Epidermal melanocyte (primary cell): ENCODE data around the gene EBF3.

Experiments used
- DNase-seq: peaks from one replicate; pipeline ENCODE4 v3.0.0; 2011; ENCODE audit warnings: low spot score; ENCODE audit not compliant: insufficient read length

Gene EBF3

DNA sequence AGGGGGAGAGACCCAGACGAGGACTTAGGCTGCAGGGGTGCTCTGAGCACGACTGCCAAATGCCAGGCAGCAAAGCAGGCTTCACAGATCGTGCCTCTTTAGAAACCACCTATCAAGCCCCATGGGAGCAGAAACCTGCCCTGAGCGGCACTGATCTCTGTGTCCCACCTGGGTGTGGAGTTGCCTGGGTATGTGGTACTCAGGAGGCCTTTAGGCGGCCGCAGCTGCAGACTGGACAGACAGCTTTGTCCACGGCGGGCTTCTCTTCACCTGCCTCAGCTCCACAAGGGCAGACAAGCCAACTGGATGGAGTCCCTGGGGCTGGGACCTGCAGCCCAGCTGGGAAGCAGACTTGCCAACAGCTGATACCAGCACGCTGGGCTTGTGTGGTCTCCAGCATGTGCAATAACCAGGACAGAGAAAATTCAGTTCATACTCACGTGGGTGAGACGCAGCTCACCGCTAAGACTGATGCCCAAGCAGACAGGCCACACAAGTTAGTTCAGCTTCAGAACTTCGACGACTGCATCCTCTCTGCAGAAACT, 163.2 kb downstream of the EBF3 start:
- DNase-seq: no peak

DNA sequence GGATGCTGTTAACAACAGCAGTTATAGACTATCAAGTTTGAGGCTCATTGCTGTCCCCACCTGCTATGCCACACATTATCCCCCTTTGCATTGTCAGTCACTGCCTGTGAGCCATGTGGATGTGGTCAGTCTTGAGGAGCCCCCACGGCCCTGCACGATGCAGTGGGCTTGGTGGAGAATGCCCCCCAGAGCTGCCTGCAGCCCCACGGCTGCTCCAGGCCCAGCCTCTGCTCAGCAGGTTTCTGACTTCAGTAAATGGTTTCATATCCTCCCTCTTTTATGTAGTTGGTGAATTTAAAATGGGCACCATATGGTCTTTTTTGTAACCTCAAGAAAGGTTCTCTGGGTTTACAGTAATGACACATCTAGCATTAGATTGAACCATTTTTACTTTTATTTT, 164.1 kb downstream of the EBF3 start:
- DNase-seq: no peak

DNA sequence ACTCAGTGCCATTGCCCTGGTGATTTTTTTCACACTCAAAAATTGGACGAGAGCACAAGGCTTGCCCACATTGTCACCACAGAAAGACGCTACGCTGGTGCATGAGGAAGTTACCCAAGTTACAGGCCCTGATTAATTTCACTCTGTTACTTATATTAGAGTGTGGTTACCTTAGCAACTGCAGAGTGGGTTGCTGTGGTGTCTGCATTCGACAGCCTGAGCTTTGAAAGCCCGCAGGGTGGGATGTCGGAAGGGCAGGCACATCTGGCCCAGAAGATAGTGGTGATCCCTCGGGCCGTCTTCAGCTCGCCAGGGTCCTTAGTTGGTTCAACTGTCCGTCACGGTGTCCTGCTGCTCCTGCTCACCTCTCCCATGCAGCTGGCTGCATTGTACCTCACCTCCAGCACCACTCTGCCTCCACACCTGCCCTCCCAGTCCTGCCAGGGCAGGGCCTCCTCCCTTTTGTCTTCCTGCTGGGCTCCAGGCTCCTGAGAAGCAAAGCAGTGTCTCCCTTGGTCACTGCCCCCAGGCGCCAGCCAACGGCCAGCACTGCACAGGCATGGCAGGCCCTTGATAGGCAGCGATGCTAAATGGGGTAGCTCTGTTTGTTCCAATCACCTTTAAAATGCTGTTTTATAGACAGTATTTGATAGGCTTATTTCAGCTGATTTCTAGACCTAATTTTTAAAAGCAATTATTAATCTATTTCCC, 167.2 kb downstream of the EBF3 start:
- no peak for DNase-seq

DNA sequence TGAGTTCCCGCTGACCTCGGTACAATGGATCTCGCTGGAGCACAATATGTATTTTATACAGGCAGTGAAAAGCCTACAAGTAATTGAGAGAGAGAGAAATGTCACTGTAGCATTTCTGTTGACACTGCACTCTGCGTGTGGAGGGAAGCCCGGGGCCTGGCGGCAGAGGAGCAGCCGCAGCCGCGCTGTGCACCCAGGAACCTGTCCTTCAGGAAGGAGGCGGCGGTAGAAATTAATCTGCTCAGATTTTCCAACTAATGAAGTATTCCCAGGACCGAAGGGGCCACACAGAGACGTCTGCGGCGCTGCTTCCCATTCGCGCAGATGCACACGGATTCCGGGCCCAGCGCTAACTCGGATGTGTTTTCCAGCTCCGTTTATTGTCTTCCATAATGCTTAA, 170.1 kb downstream of the EBF3 start:
- no peak for DNase-seq

DNA sequence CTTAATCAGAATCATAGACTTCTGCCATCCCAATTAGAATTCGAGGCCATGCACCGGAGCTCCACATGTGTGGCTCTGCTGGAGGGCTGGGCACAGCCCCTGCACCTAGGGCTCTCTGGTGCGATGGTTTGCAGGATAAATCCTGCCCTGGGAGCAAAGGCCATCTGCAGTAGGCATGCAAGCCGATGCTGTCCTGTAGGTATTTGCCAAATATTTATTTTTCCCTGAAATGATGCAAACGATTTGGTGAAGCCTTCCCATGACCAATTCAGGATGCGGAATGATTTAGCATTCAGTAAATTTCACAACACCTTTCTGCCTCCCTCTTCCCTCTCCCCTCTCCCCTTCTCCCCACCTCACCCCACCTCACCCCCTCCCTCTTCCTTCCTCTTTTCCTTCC, 170.6 kb downstream of the EBF3 start:
- no peak for DNase-seq

DNA sequence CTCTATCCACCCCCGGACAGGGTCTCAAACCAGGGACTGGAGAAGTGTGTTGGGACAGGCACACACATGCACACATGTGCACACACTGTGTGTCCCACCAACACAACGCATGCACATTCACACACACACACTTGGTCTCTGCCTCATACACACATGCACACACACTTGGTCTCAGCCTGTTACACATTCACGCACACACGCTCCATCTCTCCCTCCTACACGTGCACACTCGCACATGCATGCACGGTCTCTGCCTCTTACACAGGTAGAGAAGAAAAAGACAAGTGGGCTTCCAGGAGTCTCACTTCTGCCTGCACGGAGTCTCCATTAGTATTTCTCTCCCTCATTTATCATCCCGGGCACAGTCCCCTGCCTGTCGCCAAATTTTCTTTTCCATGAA, 171.2 kb downstream of the EBF3 start:
- DNase-seq: no peak

DNA sequence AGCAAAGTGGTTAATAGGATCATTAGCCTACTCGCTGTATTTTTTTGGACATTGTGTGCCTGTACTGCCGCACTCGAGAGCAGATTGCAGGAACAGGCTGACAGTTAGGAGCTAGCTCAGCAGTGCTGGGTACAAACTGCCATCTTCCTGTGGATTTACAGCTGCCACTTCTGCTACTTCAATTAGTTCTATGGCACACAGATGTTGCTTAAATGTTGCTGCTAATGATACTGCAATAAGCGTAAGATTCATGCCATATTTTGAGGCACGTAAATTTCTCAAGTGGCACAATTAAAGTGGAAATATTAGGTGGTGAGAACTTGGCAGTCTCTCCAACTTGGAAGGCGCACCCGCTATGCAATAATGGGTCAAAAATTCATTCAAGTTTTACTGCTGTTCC, 171.9 kb downstream of the EBF3 start:
- DNase-seq: no peak

DNA sequence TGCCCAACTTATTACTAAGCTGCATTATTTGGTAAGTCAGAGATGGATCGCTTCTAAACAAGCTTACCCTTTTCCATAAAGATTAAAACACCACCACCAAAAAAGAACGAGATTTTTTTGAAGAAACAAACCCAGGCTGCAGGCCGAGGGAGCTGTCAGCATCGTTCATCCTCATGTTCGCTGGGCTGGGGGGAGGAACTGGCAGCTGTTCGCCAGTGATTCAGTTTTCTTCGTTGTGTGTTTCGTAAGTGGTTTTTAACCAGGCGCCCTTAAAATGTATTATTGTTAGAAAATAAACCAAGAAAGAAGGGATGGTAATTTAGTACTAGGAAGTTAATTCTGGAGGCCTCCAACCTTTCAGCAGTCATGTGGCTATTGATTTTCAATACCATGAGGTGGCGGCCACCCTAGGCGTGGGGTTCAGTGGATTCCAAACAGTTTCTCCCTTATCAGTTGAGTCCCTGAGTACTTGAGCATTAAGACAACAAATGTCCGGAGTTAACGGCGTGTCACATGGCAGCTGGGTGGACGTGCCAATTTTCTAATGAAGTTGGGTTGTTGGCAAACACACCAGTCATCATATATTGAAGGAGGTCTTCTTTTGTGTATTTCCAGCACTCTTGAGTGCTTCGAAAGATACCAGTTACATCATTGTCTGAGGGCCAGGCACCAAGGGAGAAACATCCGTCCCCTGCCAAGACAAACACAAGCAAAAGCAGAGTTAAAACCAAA, 173.2 kb downstream of the EBF3 start:
- no peak for DNase-seq

DNA sequence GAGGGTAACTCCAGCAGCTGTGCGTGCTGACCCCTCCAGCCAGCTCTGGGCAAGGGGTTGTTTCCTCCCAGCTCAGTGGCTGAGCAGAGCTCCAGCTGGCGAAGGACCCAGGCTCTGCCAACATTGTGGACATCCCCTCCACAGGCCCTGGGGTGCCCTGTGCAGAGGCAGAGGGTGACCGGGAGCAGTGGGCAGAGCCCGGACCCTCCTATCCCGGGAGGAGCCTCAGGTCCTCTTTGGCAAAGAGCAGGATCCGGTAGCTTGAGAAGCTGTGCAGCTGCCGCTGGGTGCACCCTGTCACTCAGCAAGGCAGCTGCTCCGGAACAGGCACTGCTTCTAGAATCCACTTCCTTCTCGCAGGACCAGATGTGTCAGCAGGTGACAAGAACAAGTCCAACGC, 175.9 kb downstream of the EBF3 start:
- no peak for DNase-seq

DNA sequence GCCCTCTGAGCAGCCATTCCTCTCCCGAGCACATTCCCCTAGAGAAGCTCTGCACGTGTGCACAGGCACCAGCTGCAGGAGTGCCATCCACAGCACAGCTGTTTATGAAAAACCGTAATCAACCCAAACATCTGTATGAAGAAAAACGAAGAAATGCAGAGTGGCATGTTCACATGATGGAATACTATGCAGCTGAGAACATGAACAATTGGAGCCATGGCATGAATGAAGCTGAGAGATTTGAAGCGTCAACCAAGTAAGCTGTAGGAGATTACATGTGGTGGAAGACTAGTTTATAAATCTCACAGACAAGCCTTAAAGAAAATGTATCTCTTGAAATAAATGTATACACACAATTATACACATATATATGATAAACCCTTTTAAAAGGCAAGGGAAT, 176.5 kb downstream of the EBF3 start:
- no peak for DNase-seq

DNA sequence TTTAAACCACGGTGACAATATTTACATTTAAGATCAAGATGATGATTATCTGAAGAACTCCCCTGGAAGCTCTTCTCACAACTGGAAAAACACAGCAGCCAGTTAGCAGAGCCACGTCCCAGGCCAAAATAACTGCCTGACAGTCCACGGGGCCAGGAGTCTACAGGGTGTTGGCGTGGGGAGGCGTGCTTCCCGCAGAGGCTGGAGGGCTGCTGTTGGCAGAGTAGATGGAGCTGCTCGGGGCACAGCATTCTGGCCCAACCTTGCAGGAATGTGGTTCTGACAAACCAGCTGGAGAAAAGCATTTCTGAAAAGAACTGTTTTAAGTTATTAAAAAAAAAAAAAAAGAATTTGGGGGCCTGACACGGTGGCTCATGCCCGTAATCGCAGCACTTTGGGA, 177.9 kb downstream of the EBF3 start:
- no peak for DNase-seq

DNA sequence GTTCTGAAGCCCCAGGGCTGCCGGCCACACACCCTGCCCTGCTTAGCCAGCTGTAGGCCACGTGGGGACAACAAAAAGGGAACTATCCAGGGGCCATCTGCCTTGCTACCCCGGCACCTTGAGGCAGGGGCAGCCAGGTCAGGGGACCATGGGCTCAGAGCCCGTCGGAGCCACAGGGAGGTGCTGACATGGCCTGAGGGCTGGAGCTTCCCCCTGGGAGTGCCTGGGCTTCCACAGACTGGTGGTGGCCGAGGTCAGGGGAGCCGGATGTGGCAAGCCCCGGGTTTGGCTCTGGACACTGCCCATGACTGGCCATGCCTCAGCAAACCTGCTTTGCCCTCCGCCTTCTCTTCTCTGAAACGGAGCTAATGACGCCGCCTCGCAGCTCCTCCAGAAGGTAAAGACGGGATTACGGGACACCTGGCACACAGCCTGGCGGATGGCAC, 178.5 kb downstream of the EBF3 start:
- no peak for DNase-seq
